Liver (tissue), 9 donors: ENCODE results near the gene UBE2A. TPM values are rescaled to one million over a fixed set of nuclear protein-coding genes. Genes with fewer than 3 reads are reported as not detected.

Experiments used
- DNase-seq: peaks from one replicate; pipeline ENCODE4 v3.0.0-alpha.2; 2017; ENCODE audit warnings: low spot score
- H3K27ac ChIP-seq, 2 donors: one replicate each; pipeline ENCODE4 v1.7.0; 2013; ENCODE audit warnings: inconsistent platforms in 2 of 2, low read length in 2 of 2, control low read depth in 1 of 2, low read depth in 1 of 2, mild to moderate bottlenecking in 1 of 2
- H3K27me3 ChIP-seq, 4 donors: one replicate each; pipeline versions ENCODE4 v1.6.1 to v1.7.0; 2013; ENCODE audit warnings: low read length in 3 of 4, inconsistent platforms in 1 of 4, mild to moderate bottlenecking in 1 of 4, moderate library complexity in 1 of 4; ENCODE audit not compliant: control insufficient read depth in 4 of 4, insufficient read depth in 4 of 4
- H3K36me3 ChIP-seq, 4 donors: one replicate each; pipeline versions ENCODE4 v1.6.1 to v1.7.0; 2013; ENCODE audit warnings: low read length in 3 of 4, mild to moderate bottlenecking in 3 of 4, low read depth in 1 of 4, moderate library complexity in 1 of 4; ENCODE audit not compliant: control insufficient read depth in 4 of 4, insufficient read depth in 3 of 4
- H3K4me1 ChIP-seq, 4 donors: one replicate each; pipeline versions ENCODE4 v1.6.1 to v1.7.0; 2013; ENCODE audit warnings: low read length in 3 of 4, mild to moderate bottlenecking in 3 of 4, moderate library complexity in 1 of 4; ENCODE audit not compliant: control insufficient read depth in 4 of 4, insufficient read depth in 4 of 4
- H3K4me3 ChIP-seq, 3 donors: one replicate each; pipeline versions ENCODE4 v1.6.1 to v1.7.0; 2013; ENCODE audit warnings: low read length in 3 of 3, control low read depth in 1 of 3, low read depth in 1 of 3, mild to moderate bottlenecking in 1 of 3
- H3K9ac ChIP-seq, 2 donors: one replicate each; pipeline ENCODE4 v1.7.0; 2013; ENCODE audit warnings: low read length in 2 of 2, mild to moderate bottlenecking in 2 of 2, moderate library complexity in 2 of 2, control low read depth in 1 of 2, low read depth in 1 of 2
- H3K9me3 ChIP-seq, 4 donors: one replicate each; pipeline versions ENCODE4 v1.6.1 to v1.7.0; 2013; ENCODE audit warnings: low read length in 3 of 4; ENCODE audit not compliant: control insufficient read depth in 4 of 4
- EGR1 ChIP-seq, 2 donors: IDR thresholded peaks; 2 replicates each; pipeline ENCODE4 v1.6.1; 2016 to 2018; ENCODE audit warnings: antibody characterized with exemption in 2 of 2, low read depth in 2 of 2
- FOXA2 ChIP-seq: IDR thresholded peaks from 2 replicates; pipeline ENCODE4 v1.6.1; 2016; ENCODE audit warnings: antibody characterized with exemption
- HNF4A ChIP-seq, 2 donors: conservative IDR thresholded peaks; 2 replicates each; pipeline ENCODE4 v1.6.1; 2016; ENCODE audit warnings: antibody characterized with exemption in 2 of 2, mild to moderate bottlenecking in 2 of 2
- HNF4G ChIP-seq: IDR thresholded peaks from 2 replicates; pipeline ENCODE4 v1.6.1; 2016; ENCODE audit warnings: antibody characterized with exemption
- JUND ChIP-seq, 2 donors: IDR thresholded peaks; 2 replicates each; pipeline ENCODE4 v1.6.1; 2016; ENCODE audit warnings: antibody characterized with exemption in 2 of 2
- NR2F2 ChIP-seq: IDR thresholded peaks from 2 replicates; pipeline ENCODE4 v1.6.1; 2016; ENCODE audit warnings: antibody characterized with exemption
- RAD21 ChIP-seq, 2 donors: IDR thresholded peaks; 2 replicates each; pipeline ENCODE4 v1.6.1; 2016; ENCODE audit warnings: antibody characterized with exemption in 2 of 2, mild to moderate bottlenecking in 2 of 2
- SP1 ChIP-seq: IDR thresholded peaks from 2 replicates; pipeline ENCODE4 v1.6.1; 2018; ENCODE audit warnings: antibody characterized with exemption, mild to moderate bottlenecking
- YY1 ChIP-seq: IDR thresholded peaks from 2 replicates; pipeline ENCODE4 v1.6.1; 2016; ENCODE audit warnings: antibody characterized with exemption, mild to moderate bottlenecking
- WGBS: extraction: QIAGEN DNeasy Blood & Tissue Kit; methylation state at CpG from one replicate; pipeline ENCODE4 v1.1.7; 2013; 5-methylcytosine and 5-hydroxymethylcytosine counted together
- polyA plus RNA-seq, 2 donors: library from polyadenylated mRNA; stranded (reverse) in 1 of 2; unstranded in 1 of 2; fragments of 200-250 nt in 1 of 2; fragments of >200 nt in 1 of 2; fragmentation: Nextera tagmentation in 1 of 2; extraction: Ambion mirVana in 1 of 2; gene quantifications; one replicate each; pipeline versions ENCODE4 v1.2.1 to v1.2.3, GENCODE V29; 2013 to 2015
- total RNA-seq, 2 donors: library from RNA; depleted of rRNA; stranded (reverse); fragments of >200 nt; gene quantifications; one replicate each; pipeline ENCODE4 v1.2.3, GENCODE V29; 2014
- TF ChIP-seq, protein P1 (sequence below): fragments of 150-350 bp; IDR thresholded peaks from 2 replicates; pipeline ENCODE4 v1.5.1; 2017; ENCODE audit warnings: improper control_type of control experiment, low read depth, low read length; ENCODE audit not compliant: missing input control
- TF ChIP-seq, protein P2 (sequence below): IDR thresholded peaks from 2 replicates; pipeline ENCODE4 v1.6.1; 2016; ENCODE audit warnings: antibody characterized with exemption, mild to moderate bottlenecking
- TF ChIP-seq, protein P3 (sequence below): IDR thresholded peaks from 2 replicates; pipeline ENCODE4 v1.6.1; 2016; ENCODE audit warnings: antibody characterized with exemption
- donor health status: healthy.
- donor health status: healthy.
- donor health status: healthy.
- donor health status: healthy.
- donor health status: healthy.

Gene UBE2A
- total and polyA plus RNA-seq, 4 donors: 12.0 to 21.6 (median 17.4) TPM

DNA sequence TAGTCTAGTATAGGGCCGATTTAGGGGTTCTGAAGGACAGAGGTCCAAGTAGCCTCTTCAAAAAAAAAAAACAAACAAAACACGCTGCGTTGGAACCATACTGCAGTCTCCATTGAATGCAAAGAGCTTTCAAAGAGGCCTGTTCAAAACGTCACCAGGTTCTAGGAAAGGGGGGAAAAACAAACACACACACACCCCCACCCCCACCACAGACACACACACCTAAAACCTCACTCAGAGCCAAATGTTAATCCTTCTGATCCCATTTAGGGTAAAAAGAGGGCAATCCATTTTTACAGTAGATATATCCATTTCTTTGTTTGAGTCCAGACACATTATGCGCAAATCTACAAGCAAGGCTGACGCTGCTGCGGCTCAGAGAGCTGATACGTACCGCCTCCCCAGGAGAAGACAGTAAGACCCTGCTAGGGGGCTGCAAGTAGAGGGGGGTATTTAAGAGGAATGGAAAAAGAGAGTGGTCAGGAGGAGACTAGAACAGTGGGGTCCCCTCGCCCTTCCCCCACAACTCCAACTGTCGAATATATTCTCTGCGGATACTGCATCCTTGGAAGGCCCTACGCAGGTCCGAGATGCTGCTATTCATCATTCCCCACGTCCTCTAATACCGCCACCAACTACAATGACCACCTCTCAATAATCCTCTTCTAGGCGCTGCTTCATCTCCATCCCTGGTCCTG, 30.6 kb downstream of the UBE2A start:
- Histone ChIP-seq H3K4me1 (peaks cover 0 to 13% (median 6%) of the 10 kb centered on the region in 4 donors), H3K36me3 (no peaks in the 10 kb centered on the region), H3K27me3 (no peaks in the 10 kb centered on the region), H3K9me3 (no peaks in the 10 kb centered on the region), H3K9ac (peak overlapping the region in 1 of 2 donors; percentile 13), H3K4me3 (peak overlapping the region; percentile 45 to 77 (median 67)), H3K27ac (no peak overlapping the region)
- WGBS: 40% methylated on average over 17 of the region's 17 CpGs
- DNase-seq: no peak
- no peak for TF ChIP-seq RAD21 (IDR thresholded peaks at IDR 0.05)
- TF ChIP-seq, protein P1, sequence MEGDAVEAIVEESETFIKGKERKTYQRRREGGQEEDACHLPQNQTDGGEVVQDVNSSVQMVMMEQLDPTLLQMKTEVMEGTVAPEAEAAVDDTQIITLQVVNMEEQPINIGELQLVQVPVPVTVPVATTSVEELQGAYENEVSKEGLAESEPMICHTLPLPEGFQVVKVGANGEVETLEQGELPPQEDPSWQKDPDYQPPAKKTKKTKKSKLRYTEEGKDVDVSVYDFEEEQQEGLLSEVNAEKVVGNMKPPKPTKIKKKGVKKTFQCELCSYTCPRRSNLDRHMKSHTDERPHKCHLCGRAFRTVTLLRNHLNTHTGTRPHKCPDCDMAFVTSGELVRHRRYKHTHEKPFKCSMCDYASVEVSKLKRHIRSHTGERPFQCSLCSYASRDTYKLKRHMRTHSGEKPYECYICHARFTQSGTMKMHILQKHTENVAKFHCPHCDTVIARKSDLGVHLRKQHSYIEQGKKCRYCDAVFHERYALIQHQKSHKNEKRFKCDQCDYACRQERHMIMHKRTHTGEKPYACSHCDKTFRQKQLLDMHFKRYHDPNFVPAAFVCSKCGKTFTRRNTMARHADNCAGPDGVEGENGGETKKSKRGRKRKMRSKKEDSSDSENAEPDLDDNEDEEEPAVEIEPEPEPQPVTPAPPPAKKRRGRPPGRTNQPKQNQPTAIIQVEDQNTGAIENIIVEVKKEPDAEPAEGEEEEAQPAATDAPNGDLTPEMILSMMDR: no peak

DNA sequence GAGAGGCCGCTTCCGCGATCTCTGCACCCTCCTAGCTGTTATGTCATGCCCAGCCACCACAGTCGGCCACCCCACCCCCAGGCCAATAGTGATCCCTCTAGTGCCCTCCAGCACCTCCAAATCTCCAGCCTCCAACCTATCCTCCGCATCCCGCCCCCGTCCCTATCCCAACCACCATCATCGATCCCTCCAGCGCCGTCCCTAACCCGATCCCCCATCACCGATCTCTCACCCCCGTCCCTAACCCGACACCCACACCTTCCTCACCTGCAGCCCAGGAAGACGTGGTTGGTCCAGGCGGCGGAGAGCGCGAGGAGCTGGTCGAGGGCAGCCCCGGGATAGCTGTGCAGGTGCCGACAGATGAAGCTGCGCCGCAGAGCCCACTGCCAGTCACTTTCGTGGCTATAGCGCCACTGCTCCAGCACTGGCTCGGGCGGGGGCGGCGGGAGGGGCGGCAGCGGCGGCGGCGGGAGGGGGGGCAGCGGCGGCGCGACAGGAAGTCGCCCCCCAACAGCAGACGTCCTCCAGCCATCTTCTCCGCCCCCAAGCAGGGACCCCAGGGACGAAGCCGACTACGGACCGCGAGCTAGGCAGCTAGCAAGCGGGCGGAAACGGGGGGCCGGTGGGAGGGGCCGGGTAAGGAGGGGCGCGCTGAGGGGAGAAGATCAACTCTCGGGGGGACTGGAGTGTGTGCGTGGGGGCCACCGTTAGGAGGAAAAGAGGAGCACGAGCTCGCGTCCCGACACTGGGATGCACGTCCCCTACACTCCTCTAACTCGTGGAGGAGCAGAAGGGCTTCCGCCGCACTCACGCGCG, 31.3 kb downstream of the UBE2A start:
- DNase-seq: peak; percentile 37
- Histone ChIP-seq H3K9ac (peak overlapping the region in 1 of 2 donors; percentile 82), H3K27me3 (no peaks in the 10 kb centered on the region)

DNA sequence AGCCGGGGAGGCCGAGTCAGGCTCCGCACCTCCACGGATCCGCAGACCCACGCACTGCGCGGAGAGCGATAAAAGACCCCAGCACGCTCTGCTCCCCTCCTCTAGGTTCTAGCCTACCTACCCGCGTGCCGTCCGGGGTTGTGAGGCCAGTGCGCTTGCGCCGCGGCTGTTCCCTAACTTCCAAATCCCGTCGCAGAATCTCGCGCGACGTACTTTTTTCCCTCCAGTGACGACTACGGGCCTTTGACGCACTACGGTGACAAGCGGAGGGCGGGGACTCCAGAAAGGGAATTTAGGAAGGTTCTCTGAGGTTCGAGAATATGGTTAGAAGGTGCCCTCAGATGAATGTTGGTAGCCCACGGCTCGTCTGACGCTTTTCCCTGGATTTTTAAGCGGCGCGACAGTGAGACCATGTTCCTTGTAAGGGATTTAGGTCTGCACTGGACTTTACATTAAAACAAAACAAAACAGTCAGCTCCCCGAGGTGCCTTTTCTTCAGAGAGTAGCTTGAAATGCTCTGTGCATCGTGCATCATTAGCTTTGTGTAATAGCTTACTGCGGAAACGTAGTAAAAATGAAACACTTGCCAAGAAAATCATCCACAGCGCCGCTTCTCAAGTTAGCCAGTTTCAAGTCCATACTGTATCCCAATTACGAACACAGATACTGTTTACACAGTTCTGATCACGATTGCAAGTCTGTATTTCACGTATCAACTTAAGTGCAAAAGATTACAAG, 32.1 kb downstream of the UBE2A start, which contains the start of gene NKRF:
TSS of gene NKRF (minus strand) at position 145 of the 738 bp plus-strand sequence.
- Histone ChIP-seq H3K4me1 (peaks cover 0 to 13% (median 6%) of the 10 kb centered on the region in 4 donors), H3K9ac (peak within 1 kb of the TSS; percentile 82 to 87), H3K9me3 (no peaks in the 10 kb centered on the region), H3K36me3 (no peaks in the 10 kb centered on the region), H3K4me3 (peak within 1 kb of the TSS; percentile 67 to 87 (median 77)), H3K27ac (peak within 1 kb of the TSS; percentile 85 to 96), H3K27me3 (no peaks in the 10 kb centered on the region)
- TF ChIP-seq, protein P2, sequence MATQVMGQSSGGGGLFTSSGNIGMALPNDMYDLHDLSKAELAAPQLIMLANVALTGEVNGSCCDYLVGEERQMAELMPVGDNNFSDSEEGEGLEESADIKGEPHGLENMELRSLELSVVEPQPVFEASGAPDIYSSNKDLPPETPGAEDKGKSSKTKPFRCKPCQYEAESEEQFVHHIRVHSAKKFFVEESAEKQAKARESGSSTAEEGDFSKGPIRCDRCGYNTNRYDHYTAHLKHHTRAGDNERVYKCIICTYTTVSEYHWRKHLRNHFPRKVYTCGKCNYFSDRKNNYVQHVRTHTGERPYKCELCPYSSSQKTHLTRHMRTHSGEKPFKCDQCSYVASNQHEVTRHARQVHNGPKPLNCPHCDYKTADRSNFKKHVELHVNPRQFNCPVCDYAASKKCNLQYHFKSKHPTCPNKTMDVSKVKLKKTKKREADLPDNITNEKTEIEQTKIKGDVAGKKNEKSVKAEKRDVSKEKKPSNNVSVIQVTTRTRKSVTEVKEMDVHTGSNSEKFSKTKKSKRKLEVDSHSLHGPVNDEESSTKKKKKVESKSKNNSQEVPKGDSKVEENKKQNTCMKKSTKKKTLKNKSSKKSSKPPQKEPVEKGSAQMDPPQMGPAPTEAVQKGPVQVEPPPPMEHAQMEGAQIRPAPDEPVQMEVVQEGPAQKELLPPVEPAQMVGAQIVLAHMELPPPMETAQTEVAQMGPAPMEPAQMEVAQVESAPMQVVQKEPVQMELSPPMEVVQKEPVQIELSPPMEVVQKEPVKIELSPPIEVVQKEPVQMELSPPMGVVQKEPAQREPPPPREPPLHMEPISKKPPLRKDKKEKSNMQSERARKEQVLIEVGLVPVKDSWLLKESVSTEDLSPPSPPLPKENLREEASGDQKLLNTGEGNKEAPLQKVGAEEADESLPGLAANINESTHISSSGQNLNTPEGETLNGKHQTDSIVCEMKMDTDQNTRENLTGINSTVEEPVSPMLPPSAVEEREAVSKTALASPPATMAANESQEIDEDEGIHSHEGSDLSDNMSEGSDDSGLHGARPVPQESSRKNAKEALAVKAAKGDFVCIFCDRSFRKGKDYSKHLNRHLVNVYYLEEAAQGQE: peak; percentile 70
- TF ChIP-seq JUND (IDR thresholded peaks at IDR 0.05): no peak
- TF ChIP-seq, protein P3, sequence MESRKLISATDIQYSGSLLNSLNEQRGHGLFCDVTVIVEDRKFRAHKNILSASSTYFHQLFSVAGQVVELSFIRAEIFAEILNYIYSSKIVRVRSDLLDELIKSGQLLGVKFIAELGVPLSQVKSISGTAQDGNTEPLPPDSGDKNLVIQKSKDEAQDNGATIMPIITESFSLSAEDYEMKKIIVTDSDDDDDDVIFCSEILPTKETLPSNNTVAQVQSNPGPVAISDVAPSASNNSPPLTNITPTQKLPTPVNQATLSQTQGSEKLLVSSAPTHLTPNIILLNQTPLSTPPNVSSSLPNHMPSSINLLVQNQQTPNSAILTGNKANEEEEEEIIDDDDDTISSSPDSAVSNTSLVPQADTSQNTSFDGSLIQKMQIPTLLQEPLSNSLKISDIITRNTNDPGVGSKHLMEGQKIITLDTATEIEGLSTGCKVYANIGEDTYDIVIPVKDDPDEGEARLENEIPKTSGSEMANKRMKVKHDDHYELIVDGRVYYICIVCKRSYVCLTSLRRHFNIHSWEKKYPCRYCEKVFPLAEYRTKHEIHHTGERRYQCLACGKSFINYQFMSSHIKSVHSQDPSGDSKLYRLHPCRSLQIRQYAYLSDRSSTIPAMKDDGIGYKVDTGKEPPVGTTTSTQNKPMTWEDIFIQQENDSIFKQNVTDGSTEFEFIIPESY: peak; percentile 99
- peak in 1 of 2 donors; percentile 13 for TF ChIP-seq RAD21 (IDR thresholded peaks at IDR 0.05)
- TF ChIP-seq HNF4G: no peak
- TF ChIP-seq SP1: peak; percentile 27
- no peak for TF ChIP-seq EGR1 (IDR thresholded peaks at IDR 0.05; ENCODE audit: low read depth in 2 of 2)
- peak; percentile 79 for TF ChIP-seq YY1
- DNase-seq: peak; percentile 87
- WGBS: 1% methylated on average over 46 of the region's 46 CpGs

More for the DNA sequence above, 31.3 kb downstream of the UBE2A start:
- no peak for TF ChIP-seq FOXA2
- TF ChIP-seq NR2F2: no peak
- no peak for TF ChIP-seq EGR1 (IDR thresholded peaks at IDR 0.05; ENCODE audit: low read depth in 2 of 2)
- TF ChIP-seq HNF4A (conservative IDR thresholded peaks at IDR 0.05): no peak
- TF ChIP-seq, protein P3: no peak
- Histone ChIP-seq H3K4me3 (peak overlapping the region; percentile 67 to 87 (median 77)), H3K9me3 (no peaks in the 10 kb centered on the region), H3K36me3 (no peaks in the 10 kb centered on the region), H3K27ac (peak overlapping the region; percentile 85 to 96), H3K4me1 (peaks cover 0 to 13% (median 6%) of the 10 kb centered on the region in 4 donors)
- WGBS: under 1% methylated on average over 68 of the region's 68 CpGs
